LNCAP (cell line): ENCODE measurements around the gene USP17L26.
"Not testable (repeated sequence)": the region's sequence is repeated elsewhere in the genome, so short reads cannot be mapped to it uniquely, and the experiment has no call there.

Source experiments
- CTCF ChIP-seq: fragments of 450-650 bp; IDR thresholded peaks from 2 replicates; pipeline ENCODE4 v1.5.1; 2017; ENCODE audit warnings: mild to moderate bottlenecking

Gene USP17L26

DNA sequence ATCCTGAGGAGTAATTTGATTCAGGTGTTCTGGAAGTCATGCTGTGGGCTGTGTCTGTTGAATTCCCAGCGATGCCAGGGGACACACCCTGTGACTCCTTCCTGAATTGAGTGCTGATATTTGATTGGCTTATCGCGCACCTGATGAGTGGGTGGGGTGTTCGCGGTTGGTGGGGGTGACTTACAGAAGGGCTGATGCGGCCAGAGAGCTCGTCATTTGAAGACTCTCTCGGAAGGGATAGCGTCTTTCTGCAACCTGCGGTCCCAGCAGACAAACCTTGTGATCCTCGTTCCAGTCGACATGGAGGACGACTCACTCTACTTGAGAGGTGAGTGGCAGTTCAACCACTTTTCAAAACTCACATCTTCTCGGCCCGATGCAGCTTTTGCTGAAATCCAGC, 28.4 kb downstream of the USP17L26 start, which contains the start of gene USP17L30:
TSS of gene USP17L30 (plus strand) at position 301 of the 400 bp plus-strand sequence. CDS start at position 301, 0 bp downstream.
- not testable (repeated sequence) for TF ChIP-seq CTCF

GRCh38 chr4:9381012-9381534, 46.6 kb downstream of the USP17L26 start:
- TF ChIP-seq CTCF: peak; percentile 74

DNA sequence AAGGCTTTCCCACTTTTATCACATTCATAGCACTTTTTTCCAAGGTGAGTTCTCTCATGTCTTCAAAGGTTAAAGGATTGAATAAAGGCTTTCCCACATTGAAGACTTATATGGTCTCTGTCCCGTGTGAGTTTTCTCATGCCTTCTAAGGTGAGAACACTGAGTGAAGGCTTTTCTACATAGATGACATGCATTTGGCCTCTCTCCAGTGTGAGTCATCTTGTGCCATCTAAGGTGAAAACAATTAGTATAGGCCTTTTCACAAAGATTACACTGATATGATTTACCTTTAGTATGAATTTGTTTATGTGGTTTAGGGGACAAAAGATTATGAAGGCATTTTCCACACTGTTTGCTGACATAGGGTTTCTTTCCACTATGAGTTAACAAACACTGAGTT, 49.7 kb downstream of the USP17L26 start:
- no peak for TF ChIP-seq CTCF
